CD14-positive monocyte (primary cell): ENCODE data around the gene NCL. TPM values are rescaled to one million over a fixed set of nuclear protein-coding genes. Genes with fewer than 3 reads are reported as not detected.

Source experiments
- DNase-seq, 3 donors: peaks; one replicate each; pipeline ENCODE4 v3.0.0-alpha.2; 2011 to 2022
- H2AFZ ChIP-seq: 2 replicates; pipeline ENCODE4 v1.6.0; 2012; ENCODE audit warnings: mild to moderate bottlenecking, low read depth, low read length, inconsistent platforms; ENCODE audit not compliant: insufficient read depth, poor library complexity, severe bottlenecking
- H3K27ac ChIP-seq, 2 donors: 1 replicate in 1 of 2; 2 replicates in 1 of 2; pipeline ENCODE4 v1.5.1; 2012 to 2013; ENCODE audit warnings: low read length in 2 of 2, control low read depth in 1 of 2, inconsistent platforms in 1 of 2, low read depth in 1 of 2, mild to moderate bottlenecking in 1 of 2
- H3K27me3 ChIP-seq, 2 donors: one replicate each; pipeline versions ENCODE4 v1.6.0 to v1.6.1; 2011 to 2013; ENCODE audit warnings: low read length in 2 of 2; ENCODE audit not compliant: control insufficient read depth in 2 of 2, insufficient read depth in 2 of 2
- H3K36me3 ChIP-seq, 2 donors: replicated peaks in 1 of 2; 1 replicate in 1 of 2; 2 replicates in 1 of 2; pipeline versions ENCODE4 v1.5.1 to v1.6.1; 2012 to 2013; ENCODE audit warnings: low read length in 2 of 2, control low read depth in 1 of 2, inconsistent platforms in 1 of 2, mild to moderate bottlenecking in 1 of 2; ENCODE audit not compliant: insufficient read depth in 2 of 2, control insufficient read depth in 1 of 2
- H3K4me1 ChIP-seq, 2 donors: 1 replicate in 1 of 2; 2 replicates in 1 of 2; pipeline versions ENCODE4 v1.5.1 to v1.6.1; 2012 to 2013; ENCODE audit warnings: low read length in 2 of 2, control low read depth in 1 of 2, inconsistent platforms in 1 of 2, mild to moderate bottlenecking in 1 of 2, moderate library complexity in 1 of 2; ENCODE audit not compliant: insufficient read depth in 2 of 2, control insufficient read depth in 1 of 2
- H3K4me2 ChIP-seq: replicated peaks from 2 replicates; pipeline ENCODE3; 2012; ENCODE audit warnings: low read length, moderate library complexity, mild to moderate bottlenecking; ENCODE audit not compliant: poor library complexity, severe bottlenecking; ENCODE audit errors: extremely low read depth
- H3K4me3 ChIP-seq, 3 experiments: fragments of 200-600 bp in 1 of 3; sonication (generic) in 1 of 3; replicated peaks in 1 of 3; 1 replicate in 2 of 3; 2 replicates in 1 of 3; pipeline ENCODE4 v1.5.1; 2011 to 2013; ENCODE audit warnings: low read length in 3 of 3, mild to moderate bottlenecking in 3 of 3, control low read depth in 2 of 3, low read depth in 2 of 3, inconsistent platforms in 1 of 3, moderate library complexity in 1 of 3
- H3K79me2 ChIP-seq: 2 replicates; pipeline ENCODE4 v1.6.0; 2012; ENCODE audit warnings: mild to moderate bottlenecking, control low read depth, inconsistent platforms, low read length, moderate library complexity; ENCODE audit not compliant: insufficient read depth
- H3K9ac ChIP-seq: 2 replicates; pipeline ENCODE4 v1.6.0; 2017; ENCODE audit warnings: low read length, mild to moderate bottlenecking; ENCODE audit not compliant: insufficient read depth, poor library complexity, severe bottlenecking
- H3K9me3 ChIP-seq, 2 donors: replicated peaks in 1 of 2; 1 replicate in 1 of 2; 2 replicates in 1 of 2; pipeline versions ENCODE4 v1.5.1 to v1.6.1; 2012 to 2013; ENCODE audit warnings: low read length in 2 of 2, control low read depth in 1 of 2; ENCODE audit not compliant: control insufficient read depth in 1 of 2, insufficient read depth in 1 of 2
- H4K20me1 ChIP-seq: 2 replicates; pipeline ENCODE4 v1.6.0; 2012; ENCODE audit warnings: mild to moderate bottlenecking, low read length, control low read depth, moderate library complexity; ENCODE audit not compliant: insufficient read depth
- H3K27ac Mint-ChIP-seq, 7 donors: one replicate each; pipeline ENCODE4 v1.8.0; 2020; ENCODE audit warnings: mild to moderate bottlenecking in 7 of 7, mixed read lengths in 7 of 7, moderate library complexity in 6 of 7, inconsistent platforms in 2 of 7
- H3K27me3 Mint-ChIP-seq, 3 donors: one replicate each; pipeline ENCODE4 v1.8.0; 2021 to 2022; ENCODE audit warnings: low read depth in 3 of 3, mild to moderate bottlenecking in 3 of 3, mixed read lengths in 3 of 3, moderate library complexity in 3 of 3, inconsistent platforms in 1 of 3
- H3K36me3 Mint-ChIP-seq, 2 donors: one replicate each; pipeline ENCODE4 v1.8.0; 2020; ENCODE audit warnings: mixed read lengths in 2 of 2, inconsistent platforms in 1 of 2, mild to moderate bottlenecking in 1 of 2
- H3K4me1 Mint-ChIP-seq: one replicate; pipeline ENCODE4 v1.8.0; 2020; ENCODE audit warnings: mild to moderate bottlenecking, mixed read lengths
- H3K4me3 Mint-ChIP-seq, 2 donors: one replicate each; pipeline ENCODE4 v1.8.0; 2020; ENCODE audit warnings: mild to moderate bottlenecking in 2 of 2, mixed read lengths in 2 of 2, moderate library complexity in 1 of 2
- H3K9me3 Mint-ChIP-seq, 7 donors: one replicate each; pipeline ENCODE4 v1.8.0; 2020 to 2022; ENCODE audit warnings: mixed read lengths in 7 of 7, mild to moderate bottlenecking in 6 of 7, moderate library complexity in 6 of 7, inconsistent platforms in 2 of 7
- CTCF ChIP-seq: fragments of 200-600 bp; IDR thresholded peaks from one replicate; pipeline ENCODE4 v1.8.0; 2022; ENCODE audit warnings: antibody characterized with exemption, mild to moderate bottlenecking
- WGBS: methylation state at CpG from one replicate; pipeline ENCODE4 v1.1.5; 2013; ENCODE audit warnings: missing lambda C conversion rate; ENCODE audit not compliant: insufficient coverage; 5-methylcytosine and 5-hydroxymethylcytosine counted together
- intact Hi-C, 2 donors: fragments of 100-400 bp; cut with micrococcal nuclease; formaldehyde crosslinking; loops; one replicate each; pipeline versions ENCODE4 v1.15.0 to v1.15.1; 2023
- polyA plus RNA-seq, 3 donors: library from polyadenylated mRNA; depleted of rRNA in 1 of 3; unstranded in 2 of 3; stranded (reverse) in 1 of 3; fragments of 300-500 nt in 2 of 3; fragments of >200 nt in 1 of 3; fragmentation: Illumina TruSeq in 2 of 3; gene quantifications; 1 replicate in 2 of 3; 2 replicates in 1 of 3; pipeline ENCODE4 v1.2.3, GENCODE V29; 2012 to 2021

Gene NCL
- polyA plus RNA-seq, 3 donors: 26.2 to 143 (median 106) TPM

GRCh38 chr2:231476920-231477319 lies 12.6 kb upstream of the NCL start:
- Mint-ChIP-seq H3K9me3 (peaks cover 0 to 4% (median 0%) of the 10 kb centered on the region in 7 donors), H3K27me3 (peaks cover 0 to 1% (median 0%) of the 10 kb centered on the region in 3 donors), H3K4me3 (no peak overlapping the region), H3K27ac (no peak overlapping the region), H3K4me1 (peaks cover 18% of the 10 kb centered on the region), H3K36me3 (peaks cover 0 to 11% of the 10 kb centered on the region in 2 donors)
- Histone ChIP-seq H3K27me3 (no peaks in the 10 kb centered on the region), H3K9ac (no peak overlapping the region), H3K4me2 (no peak overlapping the region), H2AFZ (no peak overlapping the region), H3K4me3 (no peak overlapping the region), H3K9me3 (no peaks in the 10 kb centered on the region), H3K4me1 (peaks cover 2 to 6% of the 10 kb centered on the region in 2 donors), H4K20me1 (no peaks in the 10 kb centered on the region), H3K36me3 (no peaks in the 10 kb centered on the region), H3K27ac (no peak overlapping the region), H3K79me2 (no peaks in the 10 kb centered on the region)
- no CpG with 5 or more reads among the region's 3 CpGs for WGBS
- intact Hi-C loops: no loop called here
- DNase-seq: no peak
- TF ChIP-seq CTCF: no peak

GRCh38 chr2:231475965-231476364 lies 11.7 kb upstream of the NCL start:
- H3K4me1 ChIP-seq: peaks cover 2 to 6% of the 10 kb centered on the region in 2 donors
- H3K9me3 ChIP-seq: no peaks in the 10 kb centered on the region
- no peaks in the 10 kb centered on the region for H4K20me1 ChIP-seq
- H3K4me3 ChIP-seq: no peak overlapping the region
- intact Hi-C loops: no loop called here
- no peak overlapping the region for H3K9ac ChIP-seq
- Mint-ChIP-seq H3K36me3 (peaks cover 0 to 6% of the 10 kb centered on the region in 2 donors), H3K9me3 (peaks cover 0 to 4% (median 0%) of the 10 kb centered on the region in 7 donors), H3K4me1 (peaks cover 15% of the 10 kb centered on the region), H3K27me3 (peaks cover 0 to 1% (median 0%) of the 10 kb centered on the region in 3 donors), H3K4me3 (no peak overlapping the region), H3K27ac (no peak overlapping the region)
- H3K27ac ChIP-seq: no peak overlapping the region
- no peak for TF ChIP-seq CTCF
- H3K79me2 ChIP-seq: no peaks in the 10 kb centered on the region
- no peak for DNase-seq
- H3K27me3 ChIP-seq: no peaks in the 10 kb centered on the region
- WGBS: no CpG with 5 or more reads among the region's 3 CpGs
- no peak overlapping the region for H3K4me2 ChIP-seq
- no peaks in the 10 kb centered on the region for H3K36me3 ChIP-seq
- no peak overlapping the region for H2AFZ ChIP-seq
